GM18951 (cell line): ENCODE data around the gene ELL.
"Not testable (repeated sequence)": the region's sequence is repeated elsewhere in the genome, so short reads cannot be mapped to it uniquely, and the experiment has no call there.

ENCODE experiments used
- POLR2A ChIP-seq: IDR thresholded peaks from 4 replicates; pipeline ENCODE4 v1.6.1; 2011; ENCODE audit warnings: mild to moderate bottlenecking; ENCODE audit not compliant: insufficient read length, insufficient read depth; ENCODE audit errors: extremely low read depth
- in situ Hi-C: fragments of 300-500 bp; cut with MboI; formaldehyde crosslinking; loops from one replicate; pipeline ENCODE4 v1.12.0; 2022; ENCODE audit warnings: low sequenced_read_pairs, mixed read lengths, inconsistent platforms; ENCODE audit not compliant: unreplicated experiment

ELL gene

DNA sequence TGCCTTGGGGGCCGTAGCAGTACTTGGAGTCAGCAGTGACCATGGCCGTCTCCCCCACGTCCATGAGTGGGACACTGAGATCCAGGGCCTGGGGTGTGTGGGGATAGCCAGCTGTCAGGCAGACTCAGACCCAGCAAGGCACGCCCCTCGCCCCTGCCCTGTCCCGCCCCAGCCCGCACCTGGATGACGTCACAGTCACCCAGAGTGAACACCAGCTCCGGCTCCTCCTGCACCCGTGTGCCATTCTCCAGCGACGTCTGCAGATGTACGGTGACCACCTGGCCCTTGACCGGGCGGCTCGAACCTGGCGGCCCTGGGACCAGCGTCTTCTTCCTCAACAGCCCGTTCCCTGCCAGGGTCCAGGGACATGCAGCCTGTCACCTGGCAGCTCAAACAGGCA is 17.5 kb upstream of the ELL start:
- TF ChIP-seq POLR2A: no peak
- in situ Hi-C loops: no loop called here

DNA sequence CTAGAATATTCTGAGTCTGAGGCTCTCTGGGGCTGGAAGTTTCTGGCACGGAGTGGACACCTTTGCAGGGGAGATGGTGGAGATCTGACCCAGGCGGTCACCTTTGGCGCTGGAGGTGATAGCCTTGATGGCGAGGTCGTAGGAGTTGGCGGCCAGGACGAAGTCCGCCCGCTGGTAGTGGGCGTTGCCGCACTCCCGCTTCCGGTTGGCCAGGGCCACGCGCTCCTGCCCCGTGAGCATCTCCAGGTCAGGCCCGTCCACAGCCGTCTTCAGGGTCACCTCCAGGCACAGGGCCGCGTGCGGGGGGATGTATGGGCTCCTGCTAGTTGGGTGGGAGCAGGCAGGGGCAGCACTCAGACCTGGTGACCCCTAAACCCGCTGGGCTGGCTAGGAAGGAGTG is 16.2 kb upstream of the ELL start:
- no peak for TF ChIP-seq POLR2A
- in situ Hi-C loops: no loop called here

GRCh38 chr19:18537431-18537830 is 15.6 kb upstream of the ELL start:
- in situ Hi-C loops: no loop called here
- TF ChIP-seq POLR2A: no peak

DNA sequence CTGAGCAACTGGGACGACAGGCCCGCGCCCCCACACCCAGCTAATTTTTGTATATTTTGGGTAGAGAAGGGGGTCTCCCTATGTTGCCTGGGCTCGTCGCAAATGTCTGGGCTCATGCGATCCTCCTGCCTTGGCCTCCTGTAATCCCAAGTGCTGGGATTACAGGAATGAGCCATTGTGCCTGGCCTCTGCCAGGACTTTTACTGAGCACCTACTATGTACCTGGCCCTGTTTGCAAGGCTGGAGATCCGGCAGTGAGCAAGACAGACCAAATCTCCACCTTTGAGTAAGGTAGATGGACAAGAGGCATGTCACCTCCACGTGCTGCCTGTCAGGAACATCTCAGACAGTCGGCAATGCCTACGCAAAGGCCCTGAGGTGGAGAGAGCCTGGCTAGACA is 14.6 kb upstream of the ELL start:
- in situ Hi-C loops: no loop called here
- no peak for TF ChIP-seq POLR2A

- TF ChIP-seq POLR2A: no peak
- in situ Hi-C loops: no loop called here
Measured at GRCh38 chr19:18533058-18533457, 11.2 kb upstream of the ELL start.

GRCh38 chr19:18532168-18532890 is 10.5 kb upstream of the ELL start:
- in situ Hi-C loops: no loop called here

DNA sequence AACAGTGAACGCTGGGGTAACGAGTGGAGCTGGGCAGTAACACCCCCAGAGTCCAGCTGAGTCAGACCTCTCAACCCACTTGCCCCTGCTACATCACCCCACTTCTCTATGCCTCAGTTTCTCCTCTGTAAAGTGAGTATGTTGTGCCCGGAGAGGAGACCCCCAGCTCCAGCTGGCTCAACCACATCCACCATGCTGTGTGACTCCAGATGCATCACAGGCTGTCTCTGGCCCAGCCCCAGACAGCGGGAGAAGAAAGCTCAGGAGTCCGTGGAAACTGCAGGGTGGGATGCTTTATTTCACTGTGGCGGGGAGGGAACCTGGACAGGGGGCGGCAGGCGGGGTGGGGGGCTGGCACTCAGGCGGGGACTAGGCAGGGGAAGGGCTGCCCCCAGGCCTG is 9.6 kb upstream of the ELL start:
- no peak for TF ChIP-seq POLR2A
- in situ Hi-C loops: no loop called here

More at GRCh38 chr19:18532168-18532890, 10.5 kb upstream of the ELL start:
- no peak for TF ChIP-seq POLR2A

- no peak for TF ChIP-seq POLR2A
- in situ Hi-C loops: no loop called here
Measured at GRCh38 chr19:18529782-18530181, 7.9 kb upstream of the ELL start.

DNA sequence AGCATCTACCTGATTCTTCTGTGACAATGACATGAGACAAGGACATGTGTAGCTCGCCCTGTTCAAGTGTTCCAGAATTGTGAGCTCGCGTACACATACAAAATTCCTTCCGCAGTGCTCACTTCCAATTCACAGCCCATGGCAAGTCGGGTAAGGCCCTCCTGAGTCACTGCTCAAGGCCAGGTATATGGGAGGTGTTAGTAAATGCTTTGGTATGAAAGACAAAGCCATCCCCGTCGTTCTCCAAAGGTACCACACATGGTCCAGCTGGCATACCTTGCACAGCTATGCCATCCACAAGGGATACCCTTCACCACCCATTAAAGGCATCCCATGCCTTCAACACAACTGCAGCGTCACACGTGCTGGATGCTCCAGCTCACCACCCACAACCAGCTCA is 4.4 kb upstream of the ELL start:
- no peak for TF ChIP-seq POLR2A
- in situ Hi-C loops: no loop called here

DNA sequence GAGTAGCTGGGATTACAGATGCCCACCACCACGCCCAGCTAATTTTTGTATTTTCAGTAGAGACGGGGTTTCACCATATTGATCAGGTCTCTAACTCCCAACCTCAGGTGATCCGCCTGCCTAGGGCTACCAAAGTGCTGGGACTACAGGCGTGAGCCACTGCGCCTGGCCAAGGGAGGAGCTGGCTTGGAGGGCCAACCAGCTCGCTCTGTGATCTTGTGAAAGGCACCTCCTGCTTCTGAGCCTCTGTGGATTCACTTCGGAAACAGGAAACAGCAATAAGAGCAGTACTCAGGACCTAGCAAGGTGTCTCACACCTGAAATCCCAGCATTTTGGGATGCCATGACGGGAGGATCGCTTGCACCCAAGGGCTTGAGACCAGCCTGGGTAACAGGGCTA is 2.0 kb upstream of the ELL start:
- TF ChIP-seq POLR2A: no peak
- in situ Hi-C loops: no loop called here

- in situ Hi-C loops: not testable (repeated sequence)
Measured at GRCh38 chr19:18522862-18523440, 1.1 kb upstream of the ELL start.

GRCh38 chr19:18522124-18522861 is 423 bp upstream of the ELL start:
- in situ Hi-C loops: no loop called here
- peak; percentile 63 for TF ChIP-seq POLR2A

- in situ Hi-C loops: no loop called here
- TF ChIP-seq POLR2A: peak; percentile 48
Measured at GRCh38 chr19:18520848-18521691, 800 bp downstream of the ELL start.

DNA sequence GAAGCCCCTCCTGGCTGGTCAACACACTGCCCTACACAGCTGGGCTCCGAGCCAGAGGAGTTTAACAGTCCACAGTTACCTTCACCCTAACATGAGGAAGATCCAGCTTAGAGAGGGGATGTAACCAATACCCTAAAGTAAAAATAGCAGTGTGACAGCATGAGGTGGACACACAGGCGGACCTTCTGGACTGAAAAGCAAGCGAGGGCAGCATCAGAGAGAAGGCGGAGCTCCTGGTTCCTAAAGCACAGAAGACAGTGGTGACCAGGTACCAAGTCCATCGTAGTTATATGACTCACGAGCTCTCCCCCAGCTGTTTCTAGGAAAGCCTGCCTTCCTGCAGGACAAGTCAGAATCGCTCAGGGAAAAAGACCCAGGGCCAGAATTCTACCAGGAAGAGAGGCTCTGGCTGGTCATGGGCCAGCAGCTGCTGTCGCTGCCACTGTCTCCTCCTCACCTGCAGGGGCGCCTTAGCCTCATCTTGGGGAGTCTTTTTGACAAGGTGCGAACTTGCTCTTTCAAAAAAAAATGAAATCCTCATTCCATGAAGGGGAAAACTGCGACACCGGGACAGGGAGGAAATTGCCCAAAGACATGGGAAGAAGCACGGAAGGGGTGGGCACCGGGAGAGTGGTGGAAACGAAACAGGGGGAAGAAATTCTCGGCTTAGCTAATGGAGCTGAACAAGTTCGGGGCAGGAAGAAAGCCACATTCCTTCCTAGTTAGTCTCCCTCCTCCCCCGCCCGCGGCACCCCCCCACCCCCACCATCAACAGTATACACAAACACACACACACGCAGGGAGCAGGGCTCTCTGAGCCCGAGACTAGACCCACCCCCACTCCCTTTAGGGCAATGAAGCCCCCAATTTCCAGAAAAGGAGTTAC is 1.7 kb downstream of the ELL start:
- in situ Hi-C loops: no loop called here
- TF ChIP-seq POLR2A: no peak
